Measurements from ENCODE around the gene CLINT1. TPM values are rescaled to one million over a fixed set of nuclear protein-coding genes. Genes with fewer than 3 reads are reported as not detected.
A peak's percentile ranks its signal among the peaks of the same experiment; 100 is the strongest.
"Not testable (repeated sequence)": the region's sequence is repeated elsewhere in the genome, so short reads cannot be mapped to it uniquely, and the experiment has no call there.

CLINT1 gene
- total RNA-seq, 2 experiments from 2014 or later = 68.4 to 77.4 TPM

- CTCF ChIA-PET = interaction anchor here (0.6 to 1.0 kb wide), 2 partner anchors 10 to 12 kb away, joined by 3 read pairs; no protein-coding TSS in a partner anchor
- POLR2A ChIA-PET; H3K27ac Mint-ChIP-seq; DNase-seq; H3K4me1 Mint-ChIP-seq; H3K27me3 Mint-ChIP-seq; H3K36me3 Mint-ChIP-seq (ENCODE audit: low read depth); H3K4me3 Mint-ChIP-seq; H3K9me3 Mint-ChIP-seq: not testable (repeated sequence)
Measured at GRCh38 chr5:157881498-157881897, 22.6 kb upstream of the CLINT1 start.

GRCh38 chr5:157877821-157878220 lies 18.9 kb upstream of the CLINT1 start:
- Mint-ChIP-seq H3K9me3 (no peaks in the 10 kb centered on the region), H3K36me3 (ENCODE audit: low read depth) (no peaks in the 10 kb centered on the region), H3K4me1 (no peaks in the 10 kb centered on the region), H3K4me3 (no peak overlapping the region), H3K27me3 (no peaks in the 10 kb centered on the region), H3K27ac (no peak overlapping the region)
- DNase-seq = no peak
- CTCF ChIA-PET = no interaction called here
- POLR2A ChIA-PET = no interaction called here

- no peaks in the 10 kb centered on the region for H3K27me3 Mint-ChIP-seq
- H3K36me3 Mint-ChIP-seq (ENCODE audit: low read depth) = no peaks in the 10 kb centered on the region
- ChIA-PET POLR2A (no interaction called here), CTCF (no interaction called here)
- no peak overlapping the region for H3K4me3 Mint-ChIP-seq
- H3K4me1 Mint-ChIP-seq = peaks cover 5% of the 10 kb centered on the region
- no peaks in the 10 kb centered on the region for H3K9me3 Mint-ChIP-seq
- H3K27ac Mint-ChIP-seq = no peak overlapping the region
- DNase-seq = no peak
Measured at GRCh38 chr5:157874861-157875260, 15.9 kb upstream of the CLINT1 start.

GRCh38 chr5:157870837-157871834 lies 12.2 kb upstream of the CLINT1 start:
- Mint-ChIP-seq H3K4me1 (peaks cover 5% of the 10 kb centered on the region), H3K4me3 (no peak overlapping the region), H3K27ac (no peak overlapping the region), H3K36me3 (ENCODE audit: low read depth) (no peaks in the 10 kb centered on the region), H3K9me3 (no peaks in the 10 kb centered on the region), H3K27me3 (no peaks in the 10 kb centered on the region)
- CTCF ChIA-PET = interaction anchor here (1.9 kb wide), 1 partner anchor 10 kb away, joined by 10 read pairs; no protein-coding TSS in a partner anchor
- POLR2A ChIA-PET = no interaction called here
- DNase-seq = no peak

GRCh38 chr5:157867751-157868387 lies 8.9 kb upstream of the CLINT1 start:
- no peaks in the 10 kb centered on the region for H3K27me3 Mint-ChIP-seq
- DNase-seq = no peak
- ChIA-PET POLR2A (no interaction called here), CTCF (interaction anchor here (0.9 kb wide), 1 partner anchor 9 kb away, joined by 3 read pairs; the partner anchor contains the start of gene CLINT1)
- H3K4me1 Mint-ChIP-seq = peaks cover 16% of the 10 kb centered on the region
- H3K27ac Mint-ChIP-seq = no peak overlapping the region
- no peaks in the 10 kb centered on the region for H3K36me3 Mint-ChIP-seq (ENCODE audit: low read depth)
- H3K9me3 Mint-ChIP-seq = no peaks in the 10 kb centered on the region
- no peak overlapping the region for H3K4me3 Mint-ChIP-seq

GRCh38 chr5:157866536-157866935 lies 7.6 kb upstream of the CLINT1 start:
- Mint-ChIP-seq H3K27ac (no peak overlapping the region), H3K4me1 (peaks cover 21% of the 10 kb centered on the region), H3K27me3 (no peaks in the 10 kb centered on the region), H3K36me3 (ENCODE audit: low read depth) (no peaks in the 10 kb centered on the region), H3K9me3 (no peaks in the 10 kb centered on the region), H3K4me3 (no peak overlapping the region)
- DNase-seq = no peak
- POLR2A ChIA-PET = no interaction called here
- CTCF ChIA-PET = no interaction called here

GRCh38 chr5:157865781-157866180 lies 6.8 kb upstream of the CLINT1 start:
- Mint-ChIP-seq H3K36me3 (ENCODE audit: low read depth) (peaks cover 2% of the 10 kb centered on the region), H3K9me3 (no peaks in the 10 kb centered on the region), H3K27ac (no peak overlapping the region), H3K4me1 (peaks cover 26% of the 10 kb centered on the region), H3K27me3 (no peaks in the 10 kb centered on the region), H3K4me3 (no peak overlapping the region)
- CTCF ChIA-PET = no interaction called here
- POLR2A ChIA-PET = interaction anchor here (0.6 kb wide), 1 partner anchor 54 kb away, joined by 5 read pairs; no protein-coding TSS in a partner anchor
- DNase-seq = no peak

GRCh38 chr5:157864067-157864466 lies 5.1 kb upstream of the CLINT1 start:
- peaks cover 39% of the 10 kb centered on the region for H3K4me1 Mint-ChIP-seq
- POLR2A ChIA-PET = no interaction called here
- peaks cover 2% of the 10 kb centered on the region for H3K36me3 Mint-ChIP-seq (ENCODE audit: low read depth)
- peak; percentile 34 for DNase-seq
- no peaks in the 10 kb centered on the region for H3K27me3 Mint-ChIP-seq
- H3K27ac Mint-ChIP-seq = peak overlapping the region; percentile 58
- H3K4me3 Mint-ChIP-seq = no peak overlapping the region
- no peaks in the 10 kb centered on the region for H3K9me3 Mint-ChIP-seq
- CTCF ChIA-PET = no interaction called here

GRCh38 chr5:157862183-157862851 lies 3.4 kb upstream of the CLINT1 start:
- Mint-ChIP-seq H3K4me1 (peaks cover 44% of the 10 kb centered on the region), H3K4me3 (no peak overlapping the region), H3K27ac (no peak overlapping the region), H3K27me3 (no peaks in the 10 kb centered on the region), H3K36me3 (ENCODE audit: low read depth) (peaks cover 4% of the 10 kb centered on the region), H3K9me3 (no peaks in the 10 kb centered on the region)
- CTCF ChIA-PET = interaction anchor here (1.2 to 2.2 kb wide), 3 partner anchors 10 to 430 kb away, joined by 3 to 10 read pairs (median 8); no protein-coding TSS in a partner anchor
- POLR2A ChIA-PET = no interaction called here
- no peak for DNase-seq

- ChIA-PET POLR2A (interaction anchor here (0.9 kb wide), 1 partner anchor 58 kb away, joined by 4 read pairs; no protein-coding TSS in a partner anchor), CTCF (interaction anchor here (0.6 to 2.2 kb wide), 8 partner anchors 10 to 429 kb away, joined by 3 to 10 read pairs (median 4); no protein-coding TSS in a partner anchor)
- Mint-ChIP-seq H3K4me3 (peak overlapping the region; percentile 23), H3K9me3 (no peaks in the 10 kb centered on the region), H3K27ac (peak overlapping the region; percentile 70), H3K36me3 (ENCODE audit: low read depth) (peaks cover 4% of the 10 kb centered on the region), H3K4me1 (peaks cover 55% of the 10 kb centered on the region), H3K27me3 (no peaks in the 10 kb centered on the region)
- no peak for DNase-seq
Measured at GRCh38 chr5:157860898-157861890, 2.2 kb upstream of the CLINT1 start.

GRCh38 chr5:157859227-157859575 lies 256 bp upstream of the CLINT1 start:
- Mint-ChIP-seq H3K27me3 (no peaks in the 10 kb centered on the region), H3K9me3 (no peaks in the 10 kb centered on the region), H3K36me3 (ENCODE audit: low read depth) (peaks cover 10% of the 10 kb centered on the region), H3K4me1 (peaks cover 70% of the 10 kb centered on the region), H3K27ac (peak overlapping the region; percentile 98), H3K4me3 (peak overlapping the region; percentile 83)
- no peak for DNase-seq
- ChIA-PET POLR2A (no interaction called here), CTCF (interaction anchor here (0.9 to 2.1 kb wide), 4 partner anchors 9 to 89 kb away, joined by 3 to 7 read pairs (median 4); no protein-coding TSS in a partner anchor)

Data from activated CD4-positive, alpha-beta T cell treated with anti-CD3 and anti-CD28 coated beads, Interleukin-2, amount 10 ng/mL, durations not matched to agents 7 days and 5 days (primary cell).